ENCODE data around the gene CR1. TPM values are rescaled to one million over a fixed set of nuclear protein-coding genes. Genes with fewer than 3 reads are reported as not detected.

Gene CR1
- total and polyA plus RNA-seq, 2 of the 4 experiments (the other 2 are of a cell fraction), result not detected

DNA sequence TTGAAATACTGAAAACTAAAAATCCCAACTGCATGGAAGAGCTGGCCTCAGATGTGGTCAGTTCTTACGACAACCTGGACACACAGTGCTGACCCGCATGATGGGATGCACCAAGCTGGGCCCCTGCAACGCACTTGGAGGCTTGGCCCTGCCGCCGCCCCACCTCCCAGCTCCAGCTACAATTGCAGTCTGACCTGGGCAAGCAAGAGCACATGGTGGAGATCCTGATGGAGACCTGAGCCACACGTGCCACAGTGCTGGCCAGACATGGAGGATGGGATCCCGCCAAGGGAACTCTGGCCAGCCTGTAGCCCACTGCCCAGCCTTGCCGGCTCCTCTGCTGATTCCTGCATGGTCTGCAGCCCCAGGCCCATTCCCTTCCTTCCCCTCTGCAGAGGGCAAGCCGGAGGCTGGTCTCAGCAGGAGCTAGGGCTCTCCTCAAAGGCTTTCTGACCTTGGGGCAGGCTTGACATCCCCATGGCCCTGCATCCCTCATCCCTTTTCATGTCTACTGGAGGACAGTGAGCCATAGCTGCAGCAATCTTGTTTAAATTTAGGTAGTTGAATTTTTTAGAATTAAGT is 163.0 kb downstream of the CR1 start:
- no peaks in the 10 kb centered on the region for H3K79me1 ChIP-seq (ENCODE audit: low read depth in 1 of 2, low read length in 2 of 2)
- CTCF ChIA-PET, result interaction anchor here (0.7 kb wide), 1 partner anchor 40 kb away, joined by 3 read pairs; no protein-coding TSS in a partner anchor
- no peaks in the 10 kb centered on the region for H4K20me1 ChIP-seq (ENCODE audit: insufficient read depth, low read length)
- H2BK5ac ChIP-seq (ENCODE audit: low read depth, low read length, poor library complexity, severe bottlenecking), result no peak overlapping the region
- no peak overlapping the region for H3K14ac ChIP-seq (replicated peaks; ENCODE audit: low read depth, low read length)
- no peak overlapping the region for H3K9ac ChIP-seq (ENCODE audit: low read depth, low read length)
- no peak overlapping the region for H4K8ac ChIP-seq (ENCODE audit: low read depth in 2 of 2, low read length in 2 of 2)
- H3K4me1 ChIP-seq (ENCODE audit: control insufficient read depth, insufficient read depth, low read length), result no peaks in the 10 kb centered on the region
- in situ Hi-C loops (cut with MboI; ENCODE audit: low sequenced_read_pairs) (no loop called here), dilution Hi-C loops (cut with HindIII; ENCODE audit: low sequenced_read_pairs, unreplicated experiment) (no loop called here), intact Hi-C loops (cut with micrococcal nuclease) (no loop called here)
- ATAC-seq (ENCODE audit: low read depth) (no peak), DNase-seq (no peak)
- H2BK20ac ChIP-seq (ENCODE audit: low read depth, low read length), result no peak overlapping the region
- 50% methylated on average over 5 of the region's 9 CpGs; no CpG with 5 or more reads in 1 of the 2 experiments for WGBS, 2 experiments (ENCODE audit: extremely low coverage in 2 of 2, insufficient read length in 1 of 2)
- H3K23ac ChIP-seq (ENCODE audit: low read depth, low read length), result no peak overlapping the region
- H2AFZ ChIP-seq (replicated peaks; ENCODE audit: low read length, poor library complexity), result no peak overlapping the region
- H3K27ac ChIP-seq (ENCODE audit: insufficient read depth, low read length), result no peak overlapping the region
- POLR2A ChIA-PET (ENCODE audit: unreplicated experiment), result no interaction called here
- no peak overlapping the region for H2AK9ac ChIP-seq (replicated peaks; ENCODE audit: low read depth, low read length, poor library complexity)
- TF ChIP-seq MAZ (IDR thresholded peaks at IDR 0.05; ENCODE audit: borderline replicate concordance, low read depth, low read length), result no peak
- TF ChIP-seq BHLHE40 (IDR thresholded peaks at IDR 0.05; ENCODE audit: low read depth, low read length), result no peak
- no peak for TF ChIP-seq RFX5 (IDR thresholded peaks at IDR 0.05; ENCODE audit: low read depth, low read length)
- TF ChIP-seq MAFK (IDR thresholded peaks at IDR 0.05; ENCODE audit: low read depth, low read length), result no peak
- no peak for TF ChIP-seq NFE2L2 (IDR thresholded peaks at IDR 0.05; ENCODE audit: low read depth, low read length)
- TF ChIP-seq CHD1 (IDR thresholded peaks at IDR 0.05; ENCODE audit: low read depth, low read length), result no peak
- no peak for TF ChIP-seq SMC3 (IDR thresholded peaks at IDR 0.05; ENCODE audit: low read depth, low read length)
- TF ChIP-seq, protein P1, sequence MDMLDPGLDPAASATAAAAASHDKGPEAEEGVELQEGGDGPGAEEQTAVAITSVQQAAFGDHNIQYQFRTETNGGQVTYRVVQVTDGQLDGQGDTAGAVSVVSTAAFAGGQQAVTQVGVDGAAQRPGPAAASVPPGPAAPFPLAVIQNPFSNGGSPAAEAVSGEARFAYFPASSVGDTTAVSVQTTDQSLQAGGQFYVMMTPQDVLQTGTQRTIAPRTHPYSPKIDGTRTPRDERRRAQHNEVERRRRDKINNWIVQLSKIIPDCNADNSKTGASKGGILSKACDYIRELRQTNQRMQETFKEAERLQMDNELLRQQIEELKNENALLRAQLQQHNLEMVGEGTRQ (IDR thresholded peaks at IDR 0.05; ENCODE audit: low read depth, low read length), result no peak
- TF ChIP-seq RCOR1 (IDR thresholded peaks at IDR 0.05; ENCODE audit: insufficient replicate concordance, low read length), result no peak
- TF ChIP-seq POLR2A (IDR thresholded peaks at IDR 0.05; ENCODE audit: low read depth, low read length), result no peak
- TF ChIP-seq RAD21 (IDR thresholded peaks at IDR 0.05; ENCODE audit: low read length), result no peak
- TF ChIP-seq CEBPB (IDR thresholded peaks at IDR 0.05; ENCODE audit: low read depth, low read length), result no peak
- TF ChIP-seq, protein P2, sequence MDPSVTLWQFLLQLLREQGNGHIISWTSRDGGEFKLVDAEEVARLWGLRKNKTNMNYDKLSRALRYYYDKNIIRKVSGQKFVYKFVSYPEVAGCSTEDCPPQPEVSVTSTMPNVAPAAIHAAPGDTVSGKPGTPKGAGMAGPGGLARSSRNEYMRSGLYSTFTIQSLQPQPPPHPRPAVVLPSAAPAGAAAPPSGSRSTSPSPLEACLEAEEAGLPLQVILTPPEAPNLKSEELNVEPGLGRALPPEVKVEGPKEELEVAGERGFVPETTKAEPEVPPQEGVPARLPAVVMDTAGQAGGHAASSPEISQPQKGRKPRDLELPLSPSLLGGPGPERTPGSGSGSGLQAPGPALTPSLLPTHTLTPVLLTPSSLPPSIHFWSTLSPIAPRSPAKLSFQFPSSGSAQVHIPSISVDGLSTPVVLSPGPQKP (IDR thresholded peaks at IDR 0.05; ENCODE audit: borderline replicate concordance, low read depth, low read length), result no peak
- TF ChIP-seq FOS (IDR thresholded peaks at IDR 0.05; ENCODE audit: low read depth, low read length), result no peak
- TF ChIP-seq MXI1 (IDR thresholded peaks at IDR 0.05; ENCODE audit: borderline replicate concordance, low read depth, low read length), result no peak
- TF ChIP-seq, protein P3, sequence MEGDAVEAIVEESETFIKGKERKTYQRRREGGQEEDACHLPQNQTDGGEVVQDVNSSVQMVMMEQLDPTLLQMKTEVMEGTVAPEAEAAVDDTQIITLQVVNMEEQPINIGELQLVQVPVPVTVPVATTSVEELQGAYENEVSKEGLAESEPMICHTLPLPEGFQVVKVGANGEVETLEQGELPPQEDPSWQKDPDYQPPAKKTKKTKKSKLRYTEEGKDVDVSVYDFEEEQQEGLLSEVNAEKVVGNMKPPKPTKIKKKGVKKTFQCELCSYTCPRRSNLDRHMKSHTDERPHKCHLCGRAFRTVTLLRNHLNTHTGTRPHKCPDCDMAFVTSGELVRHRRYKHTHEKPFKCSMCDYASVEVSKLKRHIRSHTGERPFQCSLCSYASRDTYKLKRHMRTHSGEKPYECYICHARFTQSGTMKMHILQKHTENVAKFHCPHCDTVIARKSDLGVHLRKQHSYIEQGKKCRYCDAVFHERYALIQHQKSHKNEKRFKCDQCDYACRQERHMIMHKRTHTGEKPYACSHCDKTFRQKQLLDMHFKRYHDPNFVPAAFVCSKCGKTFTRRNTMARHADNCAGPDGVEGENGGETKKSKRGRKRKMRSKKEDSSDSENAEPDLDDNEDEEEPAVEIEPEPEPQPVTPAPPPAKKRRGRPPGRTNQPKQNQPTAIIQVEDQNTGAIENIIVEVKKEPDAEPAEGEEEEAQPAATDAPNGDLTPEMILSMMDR (conservative IDR thresholded peaks at IDR 0.05; ENCODE audit: low read depth, low read length), result no peak
- no peaks in the 10 kb centered on the region for H3K36me3 ChIP-seq (ENCODE audit: control insufficient read depth, insufficient read depth, low read length)
- H3K4me3 ChIP-seq (ENCODE audit: insufficient read depth, low read depth, low read length), result no peak overlapping the region
- H3K27me3 ChIP-seq (ENCODE audit: control insufficient read depth, insufficient read depth, low read length), result peaks cover 3% of the 10 kb centered on the region
- no peak overlapping the region for H3K4me2 ChIP-seq (ENCODE audit: low read depth, low read length)
- no peaks in the 10 kb centered on the region for H3K9me3 ChIP-seq (ENCODE audit: control insufficient read depth, insufficient read depth, low read length)
- no peak overlapping the region for H3K56ac ChIP-seq (ENCODE audit: extremely low read depth, insufficient read depth, low read length)
- no peak overlapping the region for H4K5ac ChIP-seq (ENCODE audit: low read depth, low read length)
- H4K91ac ChIP-seq (ENCODE audit: insufficient read depth, low read depth, low read length), result no peak overlapping the region
- no TSS peak for BruUV-seq (replicated peaks)
- H3K18ac ChIP-seq (ENCODE audit: low read depth, low read length), result no peak overlapping the region
- H2BK15ac ChIP-seq (ENCODE audit: low read depth, low read length), result no peak overlapping the region
- H2BK120ac ChIP-seq (ENCODE audit: low read depth, low read length), result no peak overlapping the region
- H3K9me1 ChIP-seq (ENCODE audit: insufficient read depth, low read length), result no peaks in the 10 kb centered on the region
- no peak overlapping the region for H2AK5ac ChIP-seq (ENCODE audit: low read depth, low read length)
- H3K4ac ChIP-seq (ENCODE audit: low read depth, low read length), result no peak overlapping the region

All from IMR-90 (cell line).